Measurements from ENCODE around the gene NUP98.

The NUP98 gene

GRCh38 chr11:3732671-3733436 is 64.5 kb downstream of the NUP98 start:
- no peak overlapping the region for H3K4me3 ChIP-seq (ENCODE audit: control insufficient read depth, low read depth, low read length)
- no peak for TF ChIP-seq CTCF (conservative IDR thresholded peaks at IDR 0.05; ENCODE audit: control insufficient read depth, insufficient read depth, low read depth, low read length)
- DNase-seq (ENCODE audit: low read depth) = no peak

- H3K4me3 ChIP-seq (ENCODE audit: control insufficient read depth, low read depth, low read length) = no peak overlapping the region
- DNase-seq (ENCODE audit: low read depth) = peak; percentile 99
- no peak for TF ChIP-seq CTCF (conservative IDR thresholded peaks at IDR 0.05; ENCODE audit: control insufficient read depth, insufficient read depth, low read depth, low read length)
Measured at GRCh38 chr11:3723014-3723708, 74.2 kb downstream of the NUP98 start.

- no peak for DNase-seq (ENCODE audit: low read depth)
- H3K4me3 ChIP-seq (ENCODE audit: control insufficient read depth, low read depth, low read length) = no peak overlapping the region
- TF ChIP-seq CTCF (conservative IDR thresholded peaks at IDR 0.05; ENCODE audit: control insufficient read depth, insufficient read depth, low read depth, low read length) = no peak
Measured at GRCh38 chr11:3722100-3722499, 75.3 kb downstream of the NUP98 start.

GRCh38 chr11:3720997-3721396 is 76.4 kb downstream of the NUP98 start:
- H3K4me3 ChIP-seq (ENCODE audit: control insufficient read depth, low read depth, low read length) = no peak overlapping the region
- TF ChIP-seq CTCF (conservative IDR thresholded peaks at IDR 0.05; ENCODE audit: control insufficient read depth, insufficient read depth, low read depth, low read length) = no peak
- DNase-seq (ENCODE audit: low read depth) = no peak

- TF ChIP-seq CTCF (conservative IDR thresholded peaks at IDR 0.05; ENCODE audit: control insufficient read depth, insufficient read depth, low read depth, low read length) = no peak
- H3K4me3 ChIP-seq (ENCODE audit: control insufficient read depth, low read depth, low read length) = no peak overlapping the region
- DNase-seq (ENCODE audit: low read depth) = no peak
Measured at GRCh38 chr11:3712274-3712673, 85.1 kb downstream of the NUP98 start.

GRCh38 chr11:3710485-3711259 is 86.7 kb downstream of the NUP98 start:
- H3K4me3 ChIP-seq (ENCODE audit: control insufficient read depth, low read depth, low read length) = no peak overlapping the region
- peak; percentile 44 for DNase-seq (ENCODE audit: low read depth)
- no peak for TF ChIP-seq CTCF (conservative IDR thresholded peaks at IDR 0.05; ENCODE audit: control insufficient read depth, insufficient read depth, low read depth, low read length)
